Cardiac fibroblast (primary cell): Measurements from ENCODE around the gene MEF2B.

Source experiments
- DNase-seq, 2 donors: peaks; one replicate each; pipeline versions ENCODE4 v3.0.0 to v3.0.0-alpha.2; 2010; ENCODE audit warnings: low read depth in 2 of 2
- H3K4me3 ChIP-seq, 2 donors: replicated peaks in 1 of 2; 1 replicate in 1 of 2; 2 replicates in 1 of 2; pipeline ENCODE4 v1.5.1; 2011; ENCODE audit warnings: low read depth in 2 of 2, low read length in 2 of 2, mild to moderate bottlenecking in 2 of 2, moderate library complexity in 1 of 2
- CTCF ChIP-seq: IDR thresholded peaks from one replicate; pipeline ENCODE4 v1.5.1; 2011; ENCODE audit warnings: low read depth, mild to moderate bottlenecking, low read length, inconsistent platforms

Gene MEF2B

GRCh38 chr19:19170053-19170872 lies at the start of gene MEF2B:
MEF2B (minus strand) TSS chr19:19170263; CDS start chr19:19150735, 19,528 bp downstream.
- H3K4me3 ChIP-seq = peak within 1 kb of the TSS in 1 of 2 donors; percentile 21

GRCh38 chr19:19218911-19219310 lies 48.8 kb upstream of the MEF2B start:
- H3K4me3 ChIP-seq = no peak overlapping the region
- no peak for TF ChIP-seq CTCF
- DNase-seq = no peak

More at GRCh38 chr19:19170053-19170872, at the start of gene MEF2B:
- peak; percentile 58 to 64 for DNase-seq
- TF ChIP-seq CTCF = no peak

GRCh38 chr19:19217099-19217498 lies 47.0 kb upstream of the MEF2B start:
- peak; percentile 7 for TF ChIP-seq CTCF
- DNase-seq = peak; percentile 33 to 49
- no peak overlapping the region for H3K4me3 ChIP-seq

GRCh38 chr19:19215792-19216191 lies 45.7 kb upstream of the MEF2B start:
- DNase-seq = no peak
- no peak overlapping the region for H3K4me3 ChIP-seq
- TF ChIP-seq CTCF = no peak

- no peak for TF ChIP-seq CTCF
- no peak overlapping the region for H3K4me3 ChIP-seq
- DNase-seq = peak; percentile 31 to 46
These were observed 44.8 kb upstream of the MEF2B start for GRCh38 chr19:19214892-19215291.

- DNase-seq = no peak
- no peak overlapping the region for H3K4me3 ChIP-seq
- no peak for TF ChIP-seq CTCF
These were observed 44.1 kb upstream of the MEF2B start for GRCh38 chr19:19214159-19214490.
